K562 (cell line): ENCODE data around the gene KRTAP19-7. TPM values are rescaled to one million over a fixed set of nuclear protein-coding genes. Genes with fewer than 3 reads are reported as not detected.

Experiments
- ATAC-seq: fragments of 200-7000 bp; cut with Tn5 transposase; 3 replicates; pipeline ENCODE4 v1.9.1; 2020; ENCODE audit warnings: moderate library complexity
- Bru-seq: library from RNA; stranded (reverse); fragments of 400-500 nt; gene quantifications from one replicate; lab custom pipeline; 2021; lab: Mats Ljungman, UMichigan
- BruChase-seq, 2 experiments: library from RNA; stranded (reverse); fragments of 400-500 nt; gene quantifications; one replicate each; lab custom pipeline; 2021; lab: Mats Ljungman, UMichigan
- BruUV-seq: library from RNA; stranded (reverse); fragments of 400-500 nt; replicated peaks from 2 replicates; lab custom pipeline; 2021; lab: Mats Ljungman, UMichigan
- CTCF ChIA-PET: fragments of 300-600 bp; formaldehyde crosslinking; extraction: SDS; loops from one replicate; lab custom pipeline; 2021; ENCODE audit warnings: low intra/inter-chr PET ratio; lab: Yijun Ruan, JAX
- POLR2A ChIA-PET: fragments of 300-600, 350-650 bp; sonication (Branson Sonifier 250); formaldehyde crosslinking; extraction: SDS; loops from one replicate; lab custom pipeline; 2021; ENCODE audit warnings: antibody characterized with exemption, inconsistent platforms; lab: Yijun Ruan, JAX
- DNase-seq, 4 experiments: peaks; one replicate each; pipeline versions ENCODE4 v3.0.0 to v3.0.0-alpha.2; 2011 to 2018; ENCODE audit warnings: low spot score in 3 of 4, mixed read lengths in 3 of 4; ENCODE audit errors: extremely low read depth in 1 of 4
- FAIRE-seq: peaks from 2 replicates; lab custom pipeline; 2011; peaks lifted over from hg19 to GRCh38; lab: Jason Lieb, UNC
- H2AFZ ChIP-seq: 2 replicates; pipeline ENCODE4 v1.6.0; 2011; ENCODE audit warnings: low read depth, low read length, control low read depth, inconsistent platforms
- H3K27ac ChIP-seq: fragments of 200-600 bp; 3 replicates; pipeline ENCODE4 v1.8.0; 2011; ENCODE audit warnings: low read depth, mild to moderate bottlenecking, control low read depth, inconsistent platforms, low read length, moderate library complexity, mixed read lengths; ENCODE audit errors: extremely low read depth
- H3K27me3 ChIP-seq, 2 experiments: fragments of 300-600 bp in 1 of 2; 2 replicates in 1 of 2; 3 replicates in 1 of 2; pipeline versions ENCODE4 v1.6.0 to v1.8.0; 2011; ENCODE audit warnings: inconsistent platforms in 2 of 2, low read length in 2 of 2, mild to moderate bottlenecking in 1 of 2, mixed read lengths in 1 of 2, moderate library complexity in 1 of 2; ENCODE audit not compliant: control insufficient read depth in 2 of 2, insufficient read depth in 2 of 2
- H3K36me3 ChIP-seq: fragments of 300-600 bp; 3 replicates; pipeline ENCODE4 v1.8.0; 2011; ENCODE audit warnings: mild to moderate bottlenecking, low read length, inconsistent platforms; ENCODE audit not compliant: control insufficient read depth, insufficient read depth
- H3K4me1 ChIP-seq, 2 experiments: fragments of 200-600 bp in 1 of 2; replicated peaks in 1 of 2; 2 replicates in 1 of 2; 3 replicates in 1 of 2; pipeline versions ENCODE4 v1.5.1 to v1.8.0; 2011; ENCODE audit warnings: inconsistent platforms in 2 of 2, low read length in 2 of 2, mild to moderate bottlenecking in 1 of 2, mixed read lengths in 1 of 2, moderate library complexity in 1 of 2; ENCODE audit not compliant: control insufficient read depth in 2 of 2, insufficient read depth in 2 of 2
- H3K4me2 ChIP-seq: 2 replicates; pipeline ENCODE4 v1.6.1; 2011; ENCODE audit warnings: low read length, control low read depth, inconsistent platforms, mixed read lengths; ENCODE audit not compliant: insufficient read depth
- H3K4me3 ChIP-seq: fragments of 200-600 bp; sonication (generic), shearing (Covaris generic); 2 replicates; pipeline ENCODE4 v1.5.1; 2016; ENCODE audit warnings: control low read depth, inconsistent platforms
- H3K79me2 ChIP-seq: fragments of 200-600 bp; 3 replicates; pipeline ENCODE4 v1.8.0; 2011; ENCODE audit warnings: low read length, inconsistent platforms; ENCODE audit not compliant: control insufficient read depth, insufficient read depth
- H3K9ac ChIP-seq, 2 experiments: 2 replicates each; pipeline versions ENCODE4 v1.6.0 to v1.6.1; 2011; ENCODE audit warnings: low read depth in 2 of 2, low read length in 2 of 2, control low read depth in 1 of 2, inconsistent platforms in 1 of 2, mild to moderate bottlenecking in 1 of 2, mixed read lengths in 1 of 2; ENCODE audit not compliant: insufficient read depth in 1 of 2
- H3K9me1 ChIP-seq: one replicate; pipeline ENCODE4 v1.6.0; 2011; ENCODE audit warnings: inconsistent platforms, mild to moderate bottlenecking, low read length, moderate library complexity; ENCODE audit not compliant: control insufficient read depth, insufficient read depth
- H3K9me3 ChIP-seq: replicated peaks from 2 replicates; pipeline ENCODE4 v1.5.1; 2011; ENCODE audit warnings: low read depth, low read length, inconsistent platforms; ENCODE audit not compliant: control insufficient read depth, insufficient read depth
- H4K20me1 ChIP-seq: replicated peaks from 2 replicates; pipeline ENCODE4 v1.6.1; 2011; ENCODE audit warnings: low read length, inconsistent platforms, mixed read lengths; ENCODE audit not compliant: control insufficient read depth, insufficient read depth
- CEBPB ChIP-seq: fragments of 450-650 bp; IDR thresholded peaks from 2 replicates; pipeline ENCODE4 v1.6.1; 2016; ENCODE audit warnings: missing genetic modification characterization, missing compliant biosample characterization
- DNMT1 ChIP-seq: fragments of 450-650 bp; IDR thresholded peaks from 2 replicates; pipeline ENCODE4 v1.6.1; 2016; ENCODE audit warnings: antibody characterized with exemption, mild to moderate bottlenecking
- ILF3 ChIP-seq: fragments of 450-650 bp; IDR thresholded peaks from 2 replicates; pipeline ENCODE4 v1.6.1; 2018; ENCODE audit warnings: antibody characterized with exemption, mild to moderate bottlenecking, moderate library complexity, borderline replicate concordance
- SMARCA5 ChIP-seq: fragments of 450-650 bp; IDR thresholded peaks from 2 replicates; pipeline ENCODE4 v1.6.1; 2016
- SPI1 ChIP-seq: IDR thresholded peaks from 2 replicates; pipeline ENCODE4 v1.6.1; 2011; ENCODE audit warnings: low read depth, low read length, control low read depth, borderline replicate concordance
- TARDBP ChIP-seq: fragments of 450-650 bp; IDR thresholded peaks from 2 replicates; pipeline ENCODE4 v1.6.1; 2016
- YBX1 ChIP-seq: fragments of 450-650 bp; IDR thresholded peaks from 2 replicates; pipeline ENCODE4 v1.7.1; 2016; ENCODE audit warnings: mild to moderate bottlenecking
- WGBS: fragments of 100-300 bp; shearing (Covaris generic); methylation state at CpG from one replicate; pipeline ENCODE4 v1.1.6; 2016; ENCODE audit warnings: low coverage, mixed read lengths; ENCODE audit not compliant: insufficient coverage; ENCODE audit errors: missing lambda C conversion rate; 5-methylcytosine and 5-hydroxymethylcytosine counted together
- in situ Hi-C: fragments of 300-500 bp; cut with MboI; formaldehyde crosslinking; loops from 4 replicates; pipeline ENCODE4 v1.15.0; 2018; ENCODE audit warnings: inconsistent platforms, mixed read lengths
- intact Hi-C: fragments of 100-400 bp; cut with micrococcal nuclease; formaldehyde crosslinking; loops from 2 replicates; pipeline ENCODE4 v1.14.2; 2022
- long read RNA-seq, 3 experiments: library from polyadenylated mRNA in 2 of 3; library from RNA in 1 of 3; unstranded in 2 of 3; stranded (forward) in 1 of 3; transcript quantifications; one replicate each; pipeline ENCODE4 v2.0.0, GENCODE V29; 2019 to 2022
- polyA minus RNA-seq, 3 experiments: library from RNA; depleted of rRNA, polyadenylated mRNA; stranded (reverse); fragments of >200 nt; gene quantifications; 2 replicates each; pipeline ENCODE4 v1.2.3, GENCODE V29; 2011
- polyA plus RNA-seq, 8 experiments: library from polyadenylated mRNA; depleted of rRNA in 4 of 8; stranded (reverse) in 5 of 8; unstranded in 3 of 8; fragments of >200 nt; fragmentation: Nextera tagmentation in 2 of 8; fragmentation: Illumina TruSeq in 1 of 8; extraction: Ambion mirVana in 2 of 8; extraction: Trizol in 1 of 8; gene quantifications; 2 replicates each; pipeline versions ENCODE4 v1.2.1 to v1.2.3, GENCODE V29; 2011 to 2014; ENCODE audit warnings: inconsistent platforms in 1 of 8, missing spikeins in 1 of 8
- total RNA-seq, 7 experiments: library from RNA; depleted of rRNA in 6 of 7; stranded (reverse); fragments of >200 nt in 6 of 7; fragmentation: Illumina TruSeq in 2 of 7; extraction: Trizol in 2 of 7; gene quantifications; 2 replicates each; pipeline versions ENCODE4 v1.2.1 to v1.2.3, GENCODE V29; 2011 to 2021; ENCODE audit warnings: low replicate concordance in 1 of 7
- TF ChIP-seq, protein P1 (sequence below): sonication (generic); IDR thresholded peaks from 2 replicates; pipeline ENCODE4 v1.6.1; 2016
- TF ChIP-seq, protein P2 (sequence below): fragments of 250-450 bp; sonication (Bioruptor Pico); IDR thresholded peaks from 2 replicates; pipeline ENCODE4 v1.4.0; 2020; ENCODE audit warnings: mild to moderate bottlenecking
- TF ChIP-seq, protein P3 (sequence below): fragments of 250-450 bp; sonication (Bioruptor Pico); IDR thresholded peaks from 2 replicates; pipeline ENCODE4 v1.5.0; 2021; ENCODE audit warnings: mild to moderate bottlenecking, borderline replicate concordance

Gene KRTAP19-7, protein sequence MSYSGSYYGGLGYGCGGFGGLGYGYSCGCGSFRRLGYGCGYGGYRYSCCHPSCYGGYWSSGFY
- not detected in 2 replicates for total RNA-seq (2011; cell fraction: chromatin; rRNA removed; ENCODE audit: low replicate concordance)
- not detected in 2 replicates for total RNA-seq (2011; cell fraction: nucleolus; rRNA removed)
- total RNA-seq (2011; cell fraction: nucleoplasm; rRNA removed) = not detected in 2 replicates
- total RNA-seq (2014; rRNA removed) (not detected in 2 replicates), total RNA-seq (2014; rRNA removed; fragmentation: Illumina TruSeq; extraction: Trizol) (not detected in 2 replicates), total RNA-seq (2015; rRNA removed; fragmentation: Illumina TruSeq; extraction: Trizol) (not detected in 2 replicates), total RNA-seq (2021) (not detected in 2 replicates), polyA plus RNA-seq (2011; rRNA removed) (not detected in 2 replicates), polyA plus RNA-seq (2014; fragmentation: Illumina TruSeq; extraction: Trizol) (not detected in 2 replicates), polyA plus RNA-seq (2014; fragmentation: Nextera tagmentation; extraction: Ambion mirVana) (not detected), polyA plus RNA-seq (2014; rRNA removed) (not detected in 2 replicates), polyA minus RNA-seq (2011; rRNA and poly(A)+ RNA removed) (not detected in 2 replicates), Bru-seq, nascent RNA (not detected), BruChase-seq, experiment 1, labeled RNA remaining after a 2-hour chase (not detected), BruChase-seq, experiment 2, labeled RNA remaining after a 6-hour chase (not detected)
- polyA plus RNA-seq (2011; cell fraction: cytosol; rRNA removed) = not detected in 2 replicates
- polyA plus RNA-seq (2011; cell fraction: nucleus; rRNA removed) = not detected in 2 replicates
- polyA plus RNA-seq (2012) = not detected in 2 replicates
- not detected in 2 replicates for polyA minus RNA-seq (2011; cell fraction: cytosol; rRNA and poly(A)+ RNA removed)
- polyA minus RNA-seq (2011; cell fraction: nucleus; rRNA and poly(A)+ RNA removed) = not detected in 2 replicates
- long read RNA-seq, experiment 1 = 0 reads
- long read RNA-seq, experiment 2 = 0 reads
- long read RNA-seq, experiment 3 = 0 reads

DNA sequence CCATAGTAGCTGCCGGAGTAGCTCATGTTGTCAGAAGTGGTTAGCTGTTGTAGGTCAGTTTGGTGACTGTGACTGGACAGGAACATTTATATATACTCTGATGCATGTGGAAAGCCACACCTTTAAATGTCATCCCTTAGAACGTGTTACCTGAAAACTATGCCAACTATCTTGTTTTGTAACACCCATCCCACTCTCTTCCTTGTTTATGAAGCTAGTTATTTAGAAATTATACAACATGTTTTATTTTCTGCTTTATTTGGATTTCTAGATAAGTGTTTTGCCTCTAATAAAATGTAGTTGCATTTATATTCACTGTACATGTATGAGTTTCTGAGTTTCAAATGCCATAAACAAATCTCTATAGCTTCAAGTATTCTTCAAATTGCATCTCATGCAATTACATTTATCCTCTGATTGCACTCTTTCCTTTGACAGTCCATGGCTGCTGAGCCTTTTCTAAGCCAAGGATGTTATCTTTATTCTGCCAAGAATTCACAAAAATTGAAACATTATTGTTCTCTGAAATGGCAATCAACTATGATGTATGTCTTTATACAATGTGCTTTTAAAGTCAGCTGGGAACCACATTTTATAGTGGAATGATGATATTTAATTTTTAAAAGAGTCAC lies at the start of gene KRTAP19-7:
KRTAP19-7 (minus strand) TSS at position 51 of the 632 bp plus-strand sequence; CDS start at position 26, 25 bp downstream.
- Histone ChIP-seq H3K27ac (no peak within 1 kb of the TSS), H3K4me3 (no peak within 1 kb of the TSS), H3K9me1 (no peaks in the 10 kb centered on the region), H3K36me3 (no peaks in the 10 kb centered on the region), H3K9me3 (no peaks in the 10 kb centered on the region; the same call in 1 of the 2 replicates), H3K79me2 (no peaks in the 10 kb centered on the region), H4K20me1 (no peaks in the 10 kb centered on the region), H3K4me2 (no peak within 1 kb of the TSS), H3K9ac (no peak within 1 kb of the TSS), H3K4me1 (no peaks in the 10 kb centered on the region), H3K27me3 (no peaks in the 10 kb centered on the region), H2AFZ (no peak within 1 kb of the TSS)
- in situ Hi-C loops = no loop called here
- TF ChIP-seq TARDBP = no peak
- TF ChIP-seq, protein P1, sequence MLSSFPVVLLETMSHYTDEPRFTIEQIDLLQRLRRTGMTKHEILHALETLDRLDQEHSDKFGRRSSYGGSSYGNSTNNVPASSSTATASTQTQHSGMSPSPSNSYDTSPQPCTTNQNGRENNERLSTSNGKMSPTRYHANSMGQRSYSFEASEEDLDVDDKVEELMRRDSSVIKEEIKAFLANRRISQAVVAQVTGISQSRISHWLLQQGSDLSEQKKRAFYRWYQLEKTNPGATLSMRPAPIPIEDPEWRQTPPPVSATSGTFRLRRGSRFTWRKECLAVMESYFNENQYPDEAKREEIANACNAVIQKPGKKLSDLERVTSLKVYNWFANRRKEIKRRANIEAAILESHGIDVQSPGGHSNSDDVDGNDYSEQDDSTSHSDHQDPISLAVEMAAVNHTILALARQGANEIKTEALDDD = no peak
- TF ChIP-seq, protein P2, sequence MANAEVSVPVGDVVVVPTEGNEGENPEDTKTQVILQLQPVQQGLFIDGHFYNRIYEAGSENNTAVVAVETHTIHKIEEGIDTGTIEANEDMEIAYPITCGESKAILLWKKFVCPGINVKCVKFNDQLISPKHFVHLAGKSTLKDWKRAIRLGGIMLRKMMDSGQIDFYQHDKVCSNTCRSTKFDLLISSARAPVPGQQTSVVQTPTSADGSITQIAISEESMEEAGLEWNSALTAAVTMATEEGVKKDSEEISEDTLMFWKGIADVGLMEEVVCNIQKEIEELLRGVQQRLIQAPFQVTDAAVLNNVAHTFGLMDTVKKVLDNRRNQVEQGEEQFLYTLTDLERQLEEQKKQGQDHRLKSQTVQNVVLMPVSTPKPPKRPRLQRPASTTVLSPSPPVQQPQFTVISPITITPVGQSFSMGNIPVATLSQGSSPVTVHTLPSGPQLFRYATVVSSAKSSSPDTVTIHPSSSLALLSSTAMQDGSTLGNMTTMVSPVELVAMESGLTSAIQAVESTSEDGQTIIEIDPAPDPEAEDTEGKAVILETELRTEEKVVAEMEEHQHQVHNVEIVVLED (CRISPR knock-in tag) = no peak
- TF ChIP-seq, protein P3, sequence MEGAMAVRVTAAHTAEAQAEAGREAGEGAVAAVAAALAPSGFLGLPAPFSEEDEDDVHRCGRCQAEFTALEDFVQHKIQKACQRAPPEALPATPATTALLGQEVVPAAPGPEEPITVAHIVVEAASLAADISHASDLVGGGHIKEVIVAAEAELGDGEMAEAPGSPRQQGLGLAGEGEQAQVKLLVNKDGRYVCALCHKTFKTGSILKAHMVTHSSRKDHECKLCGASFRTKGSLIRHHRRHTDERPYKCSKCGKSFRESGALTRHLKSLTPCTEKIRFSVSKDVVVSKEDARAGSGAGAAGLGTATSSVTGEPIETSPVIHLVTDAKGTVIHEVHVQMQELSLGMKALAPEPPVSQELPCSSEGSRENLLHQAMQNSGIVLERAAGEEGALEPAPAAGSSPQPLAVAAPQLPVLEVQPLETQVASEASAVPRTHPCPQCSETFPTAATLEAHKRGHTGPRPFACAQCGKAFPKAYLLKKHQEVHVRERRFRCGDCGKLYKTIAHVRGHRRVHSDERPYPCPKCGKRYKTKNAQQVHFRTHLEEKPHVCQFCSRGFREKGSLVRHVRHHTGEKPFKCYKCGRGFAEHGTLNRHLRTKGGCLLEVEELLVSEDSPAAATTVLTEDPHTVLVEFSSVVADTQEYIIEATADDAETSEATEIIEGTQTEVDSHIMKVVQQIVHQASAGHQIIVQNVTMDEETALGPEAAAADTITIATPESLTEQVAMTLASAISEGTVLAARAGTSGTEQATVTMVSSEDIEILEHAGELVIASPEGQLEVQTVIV (CRISPR knock-in tag) = no peak
- no peak for TF ChIP-seq SPI1
- no peak for TF ChIP-seq ILF3
- no peak for TF ChIP-seq DNMT1
- TF ChIP-seq CEBPB (tag) = no peak
- TF ChIP-seq YBX1 = no peak
- TF ChIP-seq SMARCA5 = no peak
- no peak for ATAC-seq
- BruUV-seq = no TSS peak
- ChIA-PET CTCF (no interaction called here), POLR2A (no interaction called here)
- intact Hi-C loops = no loop called here
- FAIRE-seq = no peak
- DNase-seq = no peak
- 0% methylated on average over 2 of the region's 2 CpGs for WGBS
